Gastroesophageal sphincter (tissue), 2 donors: ENCODE measurements around the gene FABP7.

Experiments used
- EP300 ChIP-seq: sonication (generic); formaldehyde crosslinking; IDR thresholded peaks from one replicate; pipeline ENCODE4 v1.6.1; 2017; ENCODE audit warnings: antibody characterized with exemption, mild to moderate bottlenecking
- POLR2A ChIP-seq, 2 donors: fragments of 450-650 bp; IDR thresholded peaks; one replicate each; pipeline ENCODE4 v1.6.1; 2017; ENCODE audit warnings: antibody characterized with exemption in 2 of 2, mild to moderate bottlenecking in 2 of 2, moderate library complexity in 1 of 2

DNA sequence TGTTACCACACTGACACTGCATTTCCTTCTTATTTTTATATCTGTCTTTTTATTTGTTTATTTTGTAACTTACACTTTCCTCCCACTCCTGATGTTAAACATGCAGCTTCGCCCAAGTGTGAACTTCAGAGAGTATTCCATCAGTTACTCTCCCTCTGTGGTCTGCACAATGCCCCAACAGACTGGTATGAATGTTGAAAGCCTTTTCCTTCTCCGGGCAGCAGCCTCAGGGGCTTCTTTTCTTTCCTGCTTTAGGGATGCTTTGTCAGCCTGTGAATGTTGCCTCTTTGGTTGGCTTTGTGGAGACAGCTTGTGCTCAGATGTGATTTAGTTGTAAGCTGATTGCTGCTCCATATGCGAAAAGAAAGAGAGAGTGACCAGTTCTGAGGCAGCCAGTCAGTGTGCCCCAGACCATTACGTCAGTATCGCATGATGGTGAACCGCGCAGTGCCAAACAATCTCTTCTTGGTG is 53.5 kb downstream of the FABP7 start:
- no peak for TF ChIP-seq EP300
- no peak for TF ChIP-seq POLR2A (IDR thresholded peaks at IDR 0.05)
